A549 (cell line): ENCODE measurements around the gene RNF13. TPM values are rescaled to one million over a fixed set of nuclear protein-coding genes. Genes with fewer than 3 reads are reported as not detected.

ENCODE experiments used
- ATAC-seq, 2 experiments: fragments of 200-7000 bp in 1 of 2; fragments of >200 bp in 1 of 2; cut with Nextera tagmentation in 1 of 2; cut with Tn5 transposase in 1 of 2; 3 replicates each; pipeline versions ENCODE4 v1.8.0 to v1.9.1; 2018 to 2020; ENCODE audit warnings: mild to moderate bottlenecking in 1 of 2, moderate library complexity in 1 of 2
- CTCF ChIA-PET: fragments of 300-600 bp; sonication (Branson Sonifier 250); formaldehyde crosslinking; extraction: SDS; loops from one replicate; lab custom pipeline; 2021; ENCODE audit warnings: antibody characterized with exemption, inconsistent platforms; lab: Yijun Ruan, JAX
- POLR2A ChIA-PET: fragments of 350-600 bp; formaldehyde crosslinking; extraction: SDS; loops from one replicate; lab custom pipeline; 2021; ENCODE audit warnings: antibody characterized with exemption, inconsistent platforms; lab: Yijun Ruan, JAX
- DNase-seq, 2 experiments: peaks; one replicate each; pipeline versions ENCODE4 v3.0.0 to v3.0.0-alpha.2; 2011 to 2016; ENCODE audit warnings: low read depth in 1 of 2, low spot score in 1 of 2
- FAIRE-seq: peaks from 2 replicates; lab custom pipeline; 2011; peaks lifted over from hg19 to GRCh38; lab: Jason Lieb, UNC
- H3K27ac ChIP-seq, 2 experiments: fragments of >200 bp; sonication (Bioruptor Twin); formaldehyde crosslinking; 3 replicates each; pipeline ENCODE4 v1.5.1; 2016 to 2017
- H3K4me1 ChIP-seq: fragments of >200 bp; sonication (Bioruptor Twin); formaldehyde crosslinking; 3 replicates; pipeline ENCODE4 v1.6.1; 2016
- H3K4me2 ChIP-seq: fragments of >200 bp; sonication (Bioruptor Twin); formaldehyde crosslinking; 3 replicates; pipeline ENCODE4 v1.6.1; 2016
- H3K4me3 ChIP-seq: fragments of >200 bp; sonication (Bioruptor Twin); formaldehyde crosslinking; 3 replicates; pipeline ENCODE4 v1.5.1; 2016
- H3K9me3 ChIP-seq: fragments of >200 bp; sonication (Bioruptor Twin); formaldehyde crosslinking; 3 replicates; pipeline ENCODE4 v1.6.1; 2016
- ATOH8 ChIP-seq: fragments of 250-450 bp; sonication (Bioruptor Pico); IDR thresholded peaks from 2 replicates; pipeline ENCODE4 v1.5.0; 2020; ENCODE audit warnings: low read depth, mild to moderate bottlenecking, moderate library complexity
- BHLHE40 ChIP-seq: IDR thresholded peaks from 2 replicates; pipeline ENCODE4 v1.6.1; 2012; ENCODE audit warnings: low read depth, low read length, inconsistent platforms
- CBX2 ChIP-seq: fragments of 200-600 bp; sonication (generic); IDR thresholded peaks from 2 replicates; pipeline ENCODE4 v1.6.1; 2016; ENCODE audit warnings: low read depth, mild to moderate bottlenecking, borderline replicate concordance
- CEBPB ChIP-seq, 2 experiments: fragments of >200 bp in 1 of 2; sonication (Bioruptor Twin) in 1 of 2; formaldehyde crosslinking in 1 of 2; IDR thresholded peaks; 2 replicates each; pipeline ENCODE4 v1.6.1; 2012 to 2016
- ESRRA ChIP-seq: fragments of 150-350 bp; IDR thresholded peaks from 2 replicates; pipeline ENCODE4 v1.6.1; 2014; ENCODE audit warnings: mild to moderate bottlenecking, low read length, borderline replicate concordance
- FOSB ChIP-seq: fragments of 250-450 bp; sonication (Bioruptor Pico); IDR thresholded peaks from 2 replicates; pipeline ENCODE4 v1.5.0; 2020; ENCODE audit warnings: mild to moderate bottlenecking, moderate library complexity
- FOSL2 ChIP-seq, 2 experiments: fragments of 450-650 bp in 1 of 2; fragments of >200 bp in 1 of 2; sonication (Bioruptor Twin) in 1 of 2; formaldehyde crosslinking; IDR thresholded peaks; 2 replicates each; pipeline versions ENCODE4 v1.5.0 to v1.6.1; 2016 to 2020; ENCODE audit warnings: mild to moderate bottlenecking in 1 of 2, moderate library complexity in 1 of 2
- FOXS1 ChIP-seq: fragments of 250-450 bp; sonication (Bioruptor Pico); IDR thresholded peaks from 2 replicates; pipeline ENCODE4 v1.5.0; 2020; ENCODE audit warnings: mild to moderate bottlenecking, moderate library complexity
- GATA3 ChIP-seq: IDR thresholded peaks from 2 replicates; pipeline ENCODE4 v1.6.1; 2012; ENCODE audit warnings: borderline replicate concordance
- HDAC2 ChIP-seq: fragments of 200-600 bp; sonication (generic); IDR thresholded peaks from 2 replicates; pipeline ENCODE4 v1.6.1; 2016
- HOXA7 ChIP-seq: fragments of 250-450 bp; sonication (Bioruptor Pico); IDR thresholded peaks from 2 replicates; pipeline ENCODE4 v1.5.0; 2020; ENCODE audit warnings: mild to moderate bottlenecking, moderate library complexity
- JUN ChIP-seq, 2 experiments: fragments of >200 bp; sonication (Bioruptor Twin); formaldehyde crosslinking; IDR thresholded peaks; 2 replicates in 1 of 2; 3 replicates in 1 of 2; pipeline ENCODE4 v1.6.1; 2016 to 2017
- JUNB ChIP-seq: fragments of >200 bp; sonication (Bioruptor Twin); formaldehyde crosslinking; IDR thresholded peaks from 2 replicates; pipeline ENCODE4 v1.6.1; 2016
- KDM5A ChIP-seq: fragments of 200-600 bp; sonication (generic); IDR thresholded peaks from 2 replicates; pipeline ENCODE4 v1.6.1; 2016; ENCODE audit warnings: antibody characterized with exemption, mild to moderate bottlenecking
- MYC ChIP-seq: IDR thresholded peaks from 2 replicates; pipeline ENCODE4 v1.6.1; 2012; ENCODE audit warnings: mild to moderate bottlenecking, inconsistent platforms, low read length, improper control_type of control experiment, borderline replicate concordance
- NFE2L2 ChIP-seq: fragments of 150-350 bp; conservative IDR thresholded peaks from 2 replicates; pipeline ENCODE4 v1.6.1; 2014; ENCODE audit warnings: low read length
- NR3C1 ChIP-seq: fragments of >200 bp; sonication (Bioruptor Twin); formaldehyde crosslinking; IDR thresholded peaks from 3 replicates; pipeline ENCODE4 v1.6.1; 2017
- RAD21 ChIP-seq, 2 experiments: fragments of >200 bp in 1 of 2; sonication (Bioruptor Twin) in 1 of 2; formaldehyde crosslinking in 1 of 2; IDR thresholded peaks in 1 of 2; conservative IDR thresholded peaks in 1 of 2; 2 replicates in 1 of 2; 3 replicates in 1 of 2; pipeline ENCODE4 v1.6.1; 2012 to 2018; ENCODE audit warnings: inconsistent platforms in 1 of 2
- RCOR1 ChIP-seq: fragments of 150-350 bp; IDR thresholded peaks from 2 replicates; pipeline ENCODE4 v1.6.1; 2014; ENCODE audit warnings: antibody characterized with exemption, low read length, low read depth
- REST ChIP-seq: fragments of 200-600 bp; sonication (generic); IDR thresholded peaks from 2 replicates; pipeline ENCODE4 v1.6.1; 2016; ENCODE audit warnings: antibody characterized with exemption, mild to moderate bottlenecking, moderate library complexity
- RNF2 ChIP-seq: fragments of 200-600 bp; sonication (generic); IDR thresholded peaks from 2 replicates; pipeline ENCODE4 v1.6.1; 2016; ENCODE audit warnings: low read depth, mild to moderate bottlenecking, antibody characterized with exemption, moderate library complexity, borderline replicate concordance
- TP53 ChIP-seq: fragments of 250-450 bp; sonication (Bioruptor Pico); IDR thresholded peaks from 2 replicates; pipeline ENCODE4 v1.5.0; 2021; ENCODE audit warnings: mild to moderate bottlenecking, moderate library complexity
- ZC3H11A ChIP-seq: fragments of 450-650 bp; IDR thresholded peaks from 2 replicates; pipeline ENCODE4 v1.6.1; 2014; ENCODE audit warnings: antibody characterized with exemption, mild to moderate bottlenecking
- ZNF302 ChIP-seq: fragments of 250-450 bp; sonication (Bioruptor Pico); IDR thresholded peaks from 2 replicates; pipeline ENCODE4 v1.9.0; 2021; ENCODE audit warnings: inconsistent platforms, mild to moderate bottlenecking, moderate library complexity
- WGBS: methylation state at CpG from one replicate; pipeline ENCODE4 v1.1.6; 2017; ENCODE audit errors: missing lambda C conversion rate; 5-methylcytosine and 5-hydroxymethylcytosine counted together
- polyA plus RNA-seq, 4 experiments: library from polyadenylated mRNA; depleted of rRNA in 3 of 4; stranded (reverse); fragments of >200 nt; fragmentation: RNase III in 1 of 4; extraction: RNeasy Plus Mini Kit Qiagen cat#74134 plus additional on column Dnase treatment in 1 of 4; gene quantifications; 2 replicates in 3 of 4; 3 replicates in 1 of 4; pipeline ENCODE4 v1.2.3, GENCODE V29; 2011 to 2017
- TF ChIP-seq, protein P1 (sequence below): IDR thresholded peaks from 2 replicates; pipeline ENCODE4 v1.6.1; 2012
- TF ChIP-seq, protein P2 (sequence below): fragments of >200 bp; sonication (Bioruptor Twin); formaldehyde crosslinking; IDR thresholded peaks from 3 replicates; pipeline ENCODE4 v1.6.1; 2016
- TF ChIP-seq, protein P3 (sequence below): fragments of 150-350 bp; IDR thresholded peaks from 2 replicates; pipeline ENCODE4 v1.6.1; 2014; ENCODE audit warnings: low read depth, mild to moderate bottlenecking, low read length

RNF13 gene
- polyA plus RNA-seq, 2 of the 4 experiments (the other 2 are of a cell fraction), result 46.2 to 100 TPM

GRCh38 chr3:149892371-149892770 lies 79.4 kb downstream of the RNF13 start (continued):
- TF ChIP-seq, protein P1, sequence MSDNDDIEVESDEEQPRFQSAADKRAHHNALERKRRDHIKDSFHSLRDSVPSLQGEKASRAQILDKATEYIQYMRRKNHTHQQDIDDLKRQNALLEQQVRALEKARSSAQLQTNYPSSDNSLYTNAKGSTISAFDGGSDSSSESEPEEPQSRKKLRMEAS, result no peak

- ATAC-seq (no peak), FAIRE-seq (no peak), DNase-seq (no peak)
- Histone ChIP-seq H3K4me3 (no peak overlapping the region), H3K9me3 (no peaks in the 10 kb centered on the region), H3K4me2 (no peak overlapping the region), H3K4me1 (peaks cover 6% of the 10 kb centered on the region; the same call in 1 of the 3 replicates), H3K27ac (no peak overlapping the region)
- TF ChIP-seq ESRRA, result no peak
- no peak for TF ChIP-seq HOXA7
- no peak for TF ChIP-seq FOSL2 (IDR thresholded peaks at IDR 0.05)
- TF ChIP-seq FOSL2 (CRISPR knock-in tag; IDR thresholded peaks at IDR 0.05), result no peak
- no peak for TF ChIP-seq GATA3
- TF ChIP-seq, protein P2, sequence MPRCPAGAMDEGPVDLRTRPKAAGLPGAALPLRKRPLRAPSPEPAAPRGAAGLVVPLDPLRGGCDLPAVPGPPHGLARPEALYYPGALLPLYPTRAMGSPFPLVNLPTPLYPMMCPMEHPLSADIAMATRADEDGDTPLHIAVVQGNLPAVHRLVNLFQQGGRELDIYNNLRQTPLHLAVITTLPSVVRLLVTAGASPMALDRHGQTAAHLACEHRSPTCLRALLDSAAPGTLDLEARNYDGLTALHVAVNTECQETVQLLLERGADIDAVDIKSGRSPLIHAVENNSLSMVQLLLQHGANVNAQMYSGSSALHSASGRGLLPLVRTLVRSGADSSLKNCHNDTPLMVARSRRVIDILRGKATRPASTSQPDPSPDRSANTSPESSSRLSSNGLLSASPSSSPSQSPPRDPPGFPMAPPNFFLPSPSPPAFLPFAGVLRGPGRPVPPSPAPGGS, result no peak
- no peak for TF ChIP-seq ZC3H11A
- TF ChIP-seq RNF2, result no peak
- TF ChIP-seq RCOR1, result no peak
- TF ChIP-seq, protein P3, sequence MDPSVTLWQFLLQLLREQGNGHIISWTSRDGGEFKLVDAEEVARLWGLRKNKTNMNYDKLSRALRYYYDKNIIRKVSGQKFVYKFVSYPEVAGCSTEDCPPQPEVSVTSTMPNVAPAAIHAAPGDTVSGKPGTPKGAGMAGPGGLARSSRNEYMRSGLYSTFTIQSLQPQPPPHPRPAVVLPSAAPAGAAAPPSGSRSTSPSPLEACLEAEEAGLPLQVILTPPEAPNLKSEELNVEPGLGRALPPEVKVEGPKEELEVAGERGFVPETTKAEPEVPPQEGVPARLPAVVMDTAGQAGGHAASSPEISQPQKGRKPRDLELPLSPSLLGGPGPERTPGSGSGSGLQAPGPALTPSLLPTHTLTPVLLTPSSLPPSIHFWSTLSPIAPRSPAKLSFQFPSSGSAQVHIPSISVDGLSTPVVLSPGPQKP, result no peak
- TF ChIP-seq CBX2, result no peak
- no peak for TF ChIP-seq NFE2L2
- TF ChIP-seq REST, result no peak
- TF ChIP-seq KDM5A, result no peak
- no peak for TF ChIP-seq MYC
- TF ChIP-seq FOXS1 (CRISPR knock-in tag), result no peak
- no peak for TF ChIP-seq NR3C1
- TF ChIP-seq HDAC2, result no peak
- no peak for TF ChIP-seq BHLHE40
- ChIA-PET CTCF (interaction anchor here (0.8 kb wide), 1 partner anchor 15 kb away, joined by 3 read pairs; no protein-coding TSS in a partner anchor), POLR2A (no interaction called here)
Observed at GRCh38 chr3:149894205-149894604, 81.2 kb downstream of the RNF13 start.

DNA sequence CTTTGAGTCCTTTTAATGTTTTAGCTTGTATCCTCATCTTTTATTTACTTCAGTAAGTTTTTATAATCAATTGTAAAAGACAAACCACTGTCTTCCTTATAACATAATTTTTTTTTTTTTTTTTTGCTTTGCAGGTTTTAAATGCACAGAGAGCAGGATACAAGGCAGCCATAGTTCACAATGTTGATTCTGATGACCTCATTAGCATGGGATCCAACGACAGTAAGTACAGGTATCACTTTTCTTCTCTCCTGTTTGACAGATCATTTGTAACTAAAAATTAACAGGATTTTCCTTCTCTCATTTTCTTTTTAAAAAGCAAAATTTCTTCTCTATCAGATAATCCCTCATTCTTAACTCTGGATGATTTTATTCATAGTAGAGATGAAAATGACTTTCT lies 82.3 kb downstream of the RNF13 start:
- no peak overlapping the region for H3K27ac ChIP-seq
- POLR2A ChIA-PET, result no interaction called here

More for the DNA sequence above, 82.3 kb downstream of the RNF13 start:
- no peak for DNase-seq
- FAIRE-seq, result no peak
- 37% methylated on average over 1 of the region's 1 CpG for WGBS
- H3K4me2 ChIP-seq, result no peak overlapping the region
- no peaks in the 10 kb centered on the region for H3K9me3 ChIP-seq
- no peak overlapping the region for H3K4me3 ChIP-seq
- H3K4me1 ChIP-seq, result peaks cover 6% of the 10 kb centered on the region; the same call in 1 of the 3 replicates
- ATAC-seq, result no peak
- TF ChIP-seq TP53 (no peak), ZNF302 (CRISPR knock-in tag) (no peak), JUN (IDR thresholded peaks at IDR 0.05) (no peak), GATA3 (no peak), ESRRA (no peak), FOSB (CRISPR knock-in tag) (no peak), JUNB (no peak), ATOH8 (CRISPR knock-in tag) (no peak), CEBPB (IDR thresholded peaks at IDR 0.05) (no peak), RAD21 (conservative IDR thresholded peaks at IDR 0.05 in 1 of 2, IDR thresholded peaks at IDR 0.05 in 1 of 2) (no peak)
- TF ChIP-seq, protein P1, result no peak
- CTCF ChIA-PET, result interaction anchor here (1.4 kb wide), 1 partner anchor 15 kb away, joined by 7 read pairs; no protein-coding TSS in a partner anchor
